Vagina (tissue), 2 donors: ENCODE results near the gene CHST11.

Source experiments
- POLR2A ChIP-seq, 2 donors: fragments of 450-650 bp; IDR thresholded peaks; one replicate each; pipeline ENCODE4 v1.6.1; 2017; ENCODE audit warnings: antibody characterized with exemption in 2 of 2, mild to moderate bottlenecking in 2 of 2, moderate library complexity in 2 of 2
- POLR2AphosphoS5 ChIP-seq, 2 donors: sonication (generic); formaldehyde crosslinking; IDR thresholded peaks; one replicate each; pipeline ENCODE4 v1.9.0; 2017; ENCODE audit warnings: antibody characterized with exemption in 2 of 2, mild to moderate bottlenecking in 2 of 2, low read depth in 1 of 2; ENCODE audit not compliant: insufficient read depth in 1 of 2
- TF ChIP-seq, protein P1 (sequence below), 3 experiments: fragments of 450-650 bp in 2 of 3; fragments of 200-600 bp in 1 of 3; sonication (generic) in 1 of 3; IDR thresholded peaks; one replicate each; pipeline ENCODE4 v1.5.1; 2017 to 2019; ENCODE audit warnings: antibody characterized with exemption in 3 of 3, mild to moderate bottlenecking in 2 of 3, moderate library complexity in 2 of 3

DNA sequence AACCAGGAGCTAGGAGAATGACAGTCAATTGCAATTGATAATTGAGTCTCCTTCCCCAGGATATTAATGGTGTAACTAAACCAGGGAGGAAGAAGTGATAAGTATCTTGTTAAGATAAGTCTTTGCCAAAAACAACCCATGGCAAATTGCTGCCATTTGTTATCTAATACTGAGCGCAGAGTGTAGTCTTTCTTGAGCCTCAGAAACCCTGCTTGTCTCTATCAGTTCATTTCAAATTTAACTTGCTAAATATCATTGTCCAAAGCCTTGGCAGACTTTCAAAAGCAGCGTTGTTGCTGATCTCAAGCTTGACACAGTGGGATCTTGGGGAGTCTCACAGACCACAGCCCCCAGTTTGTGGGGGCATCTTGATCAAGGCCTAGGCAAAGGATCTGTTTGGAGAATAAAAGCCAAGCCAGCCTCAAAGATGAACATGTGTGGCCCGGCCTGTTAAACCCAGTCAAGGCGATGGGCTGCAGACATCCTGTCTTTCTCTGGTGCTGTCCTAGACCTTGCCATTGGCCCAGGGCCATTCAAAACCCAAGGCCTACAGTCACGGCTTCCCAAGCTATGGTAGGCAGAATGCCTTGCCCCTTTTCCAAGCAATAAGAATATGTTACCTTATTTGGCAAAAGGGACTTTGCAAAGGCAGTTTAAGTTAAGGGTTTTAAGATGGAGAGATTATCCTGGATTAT is 164.2 kb downstream of the CHST11 start:
- TF ChIP-seq, protein P1, sequence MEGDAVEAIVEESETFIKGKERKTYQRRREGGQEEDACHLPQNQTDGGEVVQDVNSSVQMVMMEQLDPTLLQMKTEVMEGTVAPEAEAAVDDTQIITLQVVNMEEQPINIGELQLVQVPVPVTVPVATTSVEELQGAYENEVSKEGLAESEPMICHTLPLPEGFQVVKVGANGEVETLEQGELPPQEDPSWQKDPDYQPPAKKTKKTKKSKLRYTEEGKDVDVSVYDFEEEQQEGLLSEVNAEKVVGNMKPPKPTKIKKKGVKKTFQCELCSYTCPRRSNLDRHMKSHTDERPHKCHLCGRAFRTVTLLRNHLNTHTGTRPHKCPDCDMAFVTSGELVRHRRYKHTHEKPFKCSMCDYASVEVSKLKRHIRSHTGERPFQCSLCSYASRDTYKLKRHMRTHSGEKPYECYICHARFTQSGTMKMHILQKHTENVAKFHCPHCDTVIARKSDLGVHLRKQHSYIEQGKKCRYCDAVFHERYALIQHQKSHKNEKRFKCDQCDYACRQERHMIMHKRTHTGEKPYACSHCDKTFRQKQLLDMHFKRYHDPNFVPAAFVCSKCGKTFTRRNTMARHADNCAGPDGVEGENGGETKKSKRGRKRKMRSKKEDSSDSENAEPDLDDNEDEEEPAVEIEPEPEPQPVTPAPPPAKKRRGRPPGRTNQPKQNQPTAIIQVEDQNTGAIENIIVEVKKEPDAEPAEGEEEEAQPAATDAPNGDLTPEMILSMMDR (IDR thresholded peaks at IDR 0.05) = no peak
- TF ChIP-seq POLR2A (IDR thresholded peaks at IDR 0.05) (no peak), POLR2AphosphoS5 (IDR thresholded peaks at IDR 0.05; ENCODE audit: insufficient read depth in 1 of 2, low read depth in 1 of 2) (no peak)
